HS-27A (cell line): ENCODE results near the gene OSGEP.

Experiments
- DNase-seq: peaks from one replicate; pipeline ENCODE4 v3.0.0-alpha.2; 2012; ENCODE audit warnings: low read depth, missing footprints

Gene OSGEP

DNA sequence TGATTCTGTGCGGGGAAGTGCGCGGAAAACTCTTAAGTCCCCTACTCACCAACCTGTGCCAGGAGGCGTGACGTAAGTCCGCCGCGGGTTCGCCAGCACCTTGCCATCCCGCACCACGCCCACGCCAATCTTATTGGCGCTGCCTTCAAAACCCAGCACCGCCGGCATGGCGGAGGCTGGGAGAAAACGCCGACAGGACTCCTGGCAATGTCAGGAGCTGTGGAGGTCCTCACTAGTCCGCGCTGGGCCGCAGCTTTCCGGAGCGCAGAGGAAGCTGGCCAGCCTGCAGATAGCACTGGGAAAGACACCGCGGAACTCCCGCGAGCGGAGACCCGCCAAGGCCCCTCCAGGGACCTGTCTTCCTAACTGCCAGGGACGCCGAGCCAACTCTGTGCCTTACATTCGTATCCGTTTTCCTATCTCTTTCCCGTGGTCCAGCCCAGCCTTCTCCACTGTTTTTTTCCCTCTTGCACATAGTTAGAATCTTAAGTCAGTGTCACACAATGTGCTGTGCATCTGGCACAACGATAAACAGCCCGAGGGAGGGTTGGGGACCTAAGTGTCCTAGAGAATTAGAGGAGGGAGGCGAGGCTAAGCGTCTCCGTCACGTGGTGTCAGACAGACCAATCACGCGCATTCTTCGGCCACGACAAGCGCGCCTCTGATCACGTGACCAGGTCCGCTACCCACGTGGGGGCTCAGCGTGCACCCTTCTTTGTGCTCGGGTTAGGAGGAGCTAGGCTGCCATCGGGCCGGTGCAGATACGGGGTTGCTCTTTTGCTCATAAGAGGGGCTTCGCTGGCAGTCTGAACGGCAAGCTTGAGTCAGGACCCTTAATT is at the start of gene OSGEP, which contains the start of gene APEX1:
OSGEP (minus strand) TSS at position 297 of the 839 bp plus-strand sequence; CDS start at position 168, 129 bp downstream.
APEX1 (plus strand) TSS at position 711 of the 839 bp plus-strand sequence. CDS start 420 bp downstream, outside the sequence.
- peak; percentile 99 for DNase-seq

DNA sequence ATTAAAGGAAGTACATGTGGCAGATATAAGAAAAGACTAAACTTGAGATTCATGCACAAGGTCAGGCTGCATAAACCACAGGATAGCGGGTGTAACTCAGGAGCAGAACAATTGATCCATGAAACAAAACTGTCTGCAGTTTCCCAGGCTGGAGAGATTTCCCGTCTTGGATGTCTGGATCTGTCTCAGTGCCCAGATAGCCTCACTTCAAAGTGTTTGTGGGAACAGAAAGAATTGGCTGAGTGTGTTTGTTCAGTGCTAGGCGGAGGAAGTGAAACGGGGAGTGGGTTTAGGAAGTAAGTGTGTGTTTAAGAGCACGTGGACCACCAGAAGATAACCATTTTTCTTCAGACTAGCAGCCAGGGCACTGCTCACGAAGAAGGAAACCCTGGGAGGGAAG is 49.3 kb upstream of the OSGEP start:
- no peak for DNase-seq

DNA sequence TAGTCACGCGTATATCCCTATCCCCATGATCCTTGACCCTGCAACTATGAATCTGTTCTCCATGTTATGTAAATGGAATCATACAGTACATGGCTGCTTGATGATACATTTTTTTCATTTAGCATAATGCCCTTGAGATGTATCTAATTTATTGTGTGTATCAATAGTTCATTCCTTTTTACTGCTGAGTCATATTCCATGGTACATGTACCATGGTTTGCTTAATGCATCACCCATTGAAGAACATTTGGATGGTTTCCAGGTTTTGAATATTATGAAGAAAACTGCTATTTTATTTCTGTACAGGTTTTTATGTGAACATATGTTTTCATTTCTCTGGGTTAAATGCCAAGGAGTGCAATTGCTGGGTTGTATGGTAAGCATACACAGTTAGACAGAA is 46.7 kb upstream of the OSGEP start:
- DNase-seq, result no peak

DNA sequence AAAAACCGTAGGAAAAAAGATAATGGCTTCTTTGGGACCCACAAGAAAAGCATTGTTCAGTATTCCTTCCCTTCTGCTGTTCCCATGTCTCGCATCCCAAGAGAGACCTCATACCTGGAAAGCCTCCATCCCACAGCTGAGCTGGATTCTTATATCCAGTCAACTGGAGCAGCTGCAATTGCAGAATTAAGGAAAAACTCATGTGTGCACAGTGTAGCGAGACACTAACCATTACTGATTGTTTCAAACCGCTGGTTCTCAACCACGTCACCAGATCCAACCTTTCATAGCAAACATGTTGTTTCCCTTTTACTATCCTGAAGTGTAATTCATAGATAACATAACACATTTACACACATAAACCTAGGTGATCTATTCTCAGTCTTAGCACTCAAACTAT is 45.3 kb upstream of the OSGEP start:
- no peak for DNase-seq

DNA sequence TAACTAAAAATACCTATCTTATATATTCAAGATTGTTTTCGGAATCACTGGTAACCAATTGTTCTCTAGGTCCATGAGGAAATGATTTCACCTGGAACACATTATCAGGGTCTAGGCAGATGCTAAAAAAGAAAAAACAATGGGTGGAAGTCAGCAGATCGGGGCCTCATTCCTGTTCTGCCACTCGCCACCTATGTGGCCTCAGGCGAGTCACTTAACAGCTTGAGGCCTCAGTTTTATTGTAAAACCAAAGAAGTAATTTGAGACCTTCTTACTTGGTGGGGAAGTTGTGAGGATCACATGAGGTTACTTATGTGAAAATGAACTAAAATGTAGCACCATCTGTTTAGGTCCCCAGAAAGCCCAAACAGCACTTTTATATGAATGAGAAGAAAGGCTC is 44.5 kb upstream of the OSGEP start:
- no peak for DNase-seq

DNA sequence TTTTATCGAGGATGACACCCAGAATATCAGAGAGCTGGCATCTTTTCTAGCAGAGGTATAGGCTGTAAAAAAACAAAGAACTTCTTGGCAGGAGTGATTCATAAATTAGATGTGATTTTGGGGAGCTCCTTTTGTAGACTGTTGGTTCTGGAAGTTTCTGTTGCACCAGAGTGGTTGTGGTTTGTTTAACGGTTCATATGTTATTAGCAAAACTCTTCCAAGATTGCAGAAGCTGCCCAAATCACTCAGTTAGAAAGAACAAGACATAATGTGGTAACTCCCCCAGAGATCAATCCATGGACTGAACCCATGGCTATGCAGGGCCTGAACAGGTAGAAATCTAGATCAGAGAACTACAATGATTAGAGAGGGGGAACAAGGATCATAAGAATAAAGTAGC is 44.0 kb upstream of the OSGEP start:
- DNase-seq, result no peak

DNA sequence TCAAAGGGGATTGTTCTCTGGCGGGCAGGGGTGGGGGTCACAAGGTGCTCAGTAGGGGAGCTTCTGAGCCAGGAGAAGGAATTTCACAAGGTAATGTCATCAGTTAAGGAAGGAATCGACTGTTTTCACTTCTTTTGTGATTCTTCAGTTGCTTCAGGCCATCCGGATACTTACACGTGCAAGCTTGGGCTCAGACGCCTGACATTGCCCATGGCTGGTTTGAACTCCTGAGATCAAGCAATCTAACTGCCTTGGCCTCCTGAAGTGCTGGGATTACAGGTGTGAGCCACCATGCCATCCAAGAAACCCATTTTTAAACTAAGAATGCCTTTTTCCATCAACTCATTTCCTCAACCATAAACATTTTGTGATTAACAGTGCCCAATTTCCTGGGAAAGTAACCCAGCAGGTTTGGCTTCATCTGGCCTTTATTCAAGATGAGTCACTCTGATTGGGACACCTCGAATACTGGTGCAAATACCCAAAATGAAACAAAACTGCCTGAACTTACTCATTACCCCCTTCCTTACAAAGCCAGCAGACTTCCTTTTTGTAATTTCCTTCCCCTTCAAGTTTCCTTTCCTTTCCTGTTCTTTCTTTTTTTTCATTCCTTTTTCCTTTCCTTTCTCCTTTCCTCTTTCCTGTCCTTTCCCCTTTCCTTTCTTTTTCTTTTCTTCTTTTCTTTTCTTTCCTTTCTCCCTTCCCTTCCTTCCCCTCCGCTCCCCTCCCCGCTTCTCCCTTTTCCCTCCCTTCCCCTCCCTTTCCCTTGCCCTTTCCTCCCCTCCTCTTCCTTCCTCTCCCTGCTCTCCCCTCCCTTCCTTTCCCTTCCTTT is 40.5 kb upstream of the OSGEP start:
- DNase-seq, result no peak

DNA sequence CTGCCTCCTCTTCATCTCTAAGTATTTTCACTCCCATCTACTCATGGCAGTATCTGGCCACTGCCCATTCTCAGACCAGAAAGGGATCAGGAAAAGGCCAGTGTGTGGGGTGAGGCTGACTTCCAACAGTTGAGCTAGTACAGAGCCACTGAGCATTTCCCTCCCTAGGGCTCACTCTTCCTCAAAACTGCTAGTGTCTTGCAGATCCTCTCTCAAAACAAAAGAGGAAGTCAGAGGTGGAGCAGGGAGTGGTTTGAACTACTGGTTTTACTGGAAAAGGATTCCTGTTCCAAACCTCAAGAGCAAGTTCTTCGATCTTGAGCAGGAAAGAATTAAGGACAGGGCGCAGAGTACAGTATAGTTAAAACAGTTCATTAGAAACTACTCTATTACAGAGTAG is 39.0 kb upstream of the OSGEP start:
- DNase-seq, result no peak

DNA sequence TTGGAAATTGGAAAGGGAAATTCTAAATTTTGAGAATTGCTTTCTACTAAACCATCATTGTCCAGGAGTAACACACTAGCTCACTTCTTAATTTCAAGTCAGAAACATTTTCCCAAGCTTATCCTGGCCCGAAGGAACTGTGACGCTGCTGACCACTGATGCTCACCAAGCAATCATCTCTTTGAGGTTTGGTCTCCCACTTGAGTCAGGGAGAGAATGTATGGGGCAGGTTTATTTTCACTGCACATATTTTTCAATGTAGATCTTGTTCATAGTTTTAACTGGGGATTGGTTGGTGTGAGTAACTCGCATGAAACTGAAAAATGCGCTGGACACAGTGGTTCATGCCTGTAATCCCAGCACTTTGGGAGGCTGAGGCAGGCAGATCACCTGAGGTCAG is 37.9 kb upstream of the OSGEP start:
- DNase-seq, result no peak

DNA sequence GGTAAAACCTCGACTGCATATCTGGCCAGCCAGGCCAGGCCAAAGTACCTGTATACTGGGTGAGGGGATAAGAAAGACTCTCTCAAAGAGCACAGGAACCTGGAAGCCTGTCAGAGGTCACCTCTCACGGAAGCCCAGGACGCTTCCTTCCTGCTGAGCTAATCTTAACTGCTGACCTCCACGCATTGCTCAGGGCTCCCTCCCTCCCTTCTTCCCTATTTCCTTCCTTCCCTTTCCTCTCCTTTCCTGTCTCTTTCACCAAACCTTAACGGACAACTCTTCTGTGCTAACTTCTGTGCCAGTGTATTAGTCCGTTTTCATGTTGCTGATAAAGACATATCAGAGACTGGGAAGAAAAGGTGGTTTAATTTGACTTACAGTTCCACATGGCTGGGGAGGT is 36.0 kb upstream of the OSGEP start:
- DNase-seq, result no peak

DNA sequence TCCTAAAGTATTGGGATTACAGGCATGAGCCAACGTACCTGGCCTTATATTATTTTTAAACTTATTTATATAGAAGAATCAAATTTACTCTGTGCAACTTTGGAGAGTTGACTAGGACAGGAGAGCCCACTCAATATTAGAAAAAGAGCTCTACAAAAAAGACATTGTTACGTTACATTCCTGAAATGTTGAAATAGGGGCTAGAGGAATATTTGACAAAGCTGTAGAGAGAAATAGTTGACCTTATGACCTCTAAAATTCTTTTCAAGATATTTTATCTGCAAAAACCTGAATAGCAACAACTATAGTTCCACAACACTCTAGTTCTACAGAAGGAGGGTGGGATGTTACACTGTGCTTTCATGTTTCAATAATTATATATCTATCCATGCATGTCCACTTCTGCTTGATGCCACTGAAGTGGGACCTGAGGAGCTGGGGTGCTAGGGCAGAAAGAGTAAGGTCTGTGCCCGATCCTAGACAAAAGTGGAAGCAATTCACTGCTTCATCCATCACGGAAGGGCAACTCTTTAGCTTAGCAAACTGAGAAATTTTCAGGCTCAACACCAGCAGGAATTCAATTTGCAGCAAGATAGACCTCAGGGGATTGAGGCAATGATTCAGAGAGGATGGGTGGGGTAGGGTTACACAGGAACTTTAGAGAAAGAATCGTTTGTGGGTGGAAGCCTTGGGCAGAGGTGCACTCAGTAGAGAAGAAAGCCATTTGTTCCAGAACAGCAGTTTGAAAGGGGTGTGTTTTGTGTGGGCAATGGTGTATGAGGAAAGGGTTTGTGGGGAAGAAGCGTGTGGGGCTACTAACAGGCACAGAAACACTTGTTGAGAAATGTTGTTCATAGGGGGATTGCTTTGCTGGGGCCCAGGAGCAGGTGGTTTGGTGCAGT is 34.7 kb upstream of the OSGEP start:
- no peak for DNase-seq

DNA sequence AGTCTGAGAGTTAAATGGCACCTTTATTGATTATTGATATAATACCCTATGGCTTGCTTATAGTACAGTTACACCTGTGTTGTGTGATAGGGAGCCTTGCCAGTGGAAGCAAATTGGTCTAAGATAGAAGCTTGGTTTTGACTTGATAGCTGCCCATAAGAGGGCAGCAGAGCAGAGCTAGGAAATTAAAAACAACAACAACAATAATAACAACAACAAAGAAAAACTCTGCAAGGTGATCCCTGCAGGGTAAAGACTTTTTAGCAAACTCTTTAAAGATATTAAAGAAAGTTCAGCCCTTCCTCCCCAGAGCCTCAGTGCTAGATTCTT is 32.7 kb upstream of the OSGEP start:
- DNase-seq, result no peak

DNA sequence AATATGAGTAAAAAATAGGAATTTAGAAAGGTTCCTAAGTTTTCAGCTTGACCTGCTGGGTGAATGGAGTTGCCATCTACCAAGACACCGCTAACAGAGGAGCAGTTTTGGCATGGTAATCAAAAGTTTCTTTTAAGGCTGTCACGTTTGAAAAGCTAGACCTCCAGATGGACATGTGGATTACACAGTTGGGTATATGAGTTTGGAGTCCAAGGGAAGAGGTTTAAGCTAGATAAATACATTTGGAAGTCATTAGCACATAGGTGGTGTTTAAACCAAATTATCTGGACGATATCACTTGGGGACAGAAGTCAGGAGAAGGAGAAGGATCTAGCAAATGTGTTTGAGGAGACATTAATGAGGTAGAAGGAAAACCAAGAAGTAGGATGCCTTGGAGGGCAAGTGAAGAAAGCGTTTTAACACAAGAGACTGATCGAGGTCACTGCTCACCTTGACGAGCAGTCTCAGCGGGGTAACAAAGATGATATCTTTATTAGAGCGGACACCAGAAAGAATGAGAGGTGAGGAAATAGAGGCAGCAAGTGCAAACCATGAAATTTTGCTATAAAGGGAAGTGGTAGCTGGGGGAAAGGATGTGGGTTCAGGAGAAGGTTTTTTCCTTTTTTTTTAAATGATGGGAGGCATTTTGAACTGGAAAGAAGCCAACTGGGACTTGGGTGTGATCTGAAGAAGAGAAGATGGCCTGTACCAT is 32.2 kb upstream of the OSGEP start:
- no peak for DNase-seq

DNA sequence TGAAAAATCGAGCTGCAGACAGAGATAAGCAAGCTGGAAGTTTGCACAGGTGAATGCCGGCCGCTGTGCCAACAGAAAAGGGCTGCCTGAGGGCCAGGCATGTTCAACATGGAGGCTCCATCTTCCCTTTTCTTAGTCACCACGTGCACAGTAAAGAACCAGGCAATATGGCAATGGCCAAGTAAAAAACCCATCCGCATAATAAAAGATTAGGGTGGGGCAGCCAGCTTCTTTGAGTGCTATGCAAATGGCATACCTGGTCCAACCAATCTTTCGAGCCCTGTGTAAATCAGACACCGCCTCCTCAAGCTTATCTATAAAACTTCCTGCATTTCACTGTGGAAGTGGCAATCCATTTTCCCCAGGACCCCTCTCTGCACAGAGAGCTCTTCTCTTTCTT is 31.3 kb upstream of the OSGEP start:
- DNase-seq, result no peak

DNA sequence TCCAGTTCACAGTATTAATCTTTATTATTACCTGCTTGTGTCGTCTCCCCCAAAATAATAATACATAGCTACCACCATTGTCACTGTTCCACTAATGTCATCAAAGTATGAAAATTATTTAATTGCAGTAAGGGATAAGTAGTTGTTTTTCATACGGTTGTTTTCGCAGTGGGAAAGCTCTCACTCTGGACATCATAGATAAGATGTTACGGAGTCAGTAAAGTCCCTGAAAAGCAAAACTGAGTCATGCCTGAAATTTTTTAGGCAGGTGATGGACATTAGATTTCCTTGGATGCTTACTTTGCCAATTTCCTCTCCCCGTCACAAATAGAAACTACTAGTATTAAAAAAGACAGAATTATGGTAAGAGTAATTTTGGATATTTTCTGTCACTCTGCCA is 27.8 kb upstream of the OSGEP start:
- DNase-seq, result no peak

DNA sequence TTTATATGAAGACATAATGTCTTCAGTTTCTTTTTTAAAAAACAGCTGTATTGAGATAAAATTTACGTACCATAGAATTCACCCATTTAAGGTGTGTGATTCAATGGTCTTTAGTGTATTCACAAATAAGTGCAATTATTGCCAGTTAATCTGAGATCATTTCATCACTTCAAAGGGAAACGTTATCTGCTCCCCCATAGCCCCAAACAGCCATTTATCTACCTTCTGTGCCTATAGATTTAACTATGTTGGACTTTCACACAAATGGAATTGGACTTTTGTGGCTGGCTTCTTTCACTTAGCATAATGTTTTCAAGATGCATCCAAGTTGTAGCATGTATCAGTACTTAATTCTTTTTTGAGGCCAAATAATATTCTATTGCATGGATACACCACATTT is 24.3 kb upstream of the OSGEP start:
- no peak for DNase-seq

DNA sequence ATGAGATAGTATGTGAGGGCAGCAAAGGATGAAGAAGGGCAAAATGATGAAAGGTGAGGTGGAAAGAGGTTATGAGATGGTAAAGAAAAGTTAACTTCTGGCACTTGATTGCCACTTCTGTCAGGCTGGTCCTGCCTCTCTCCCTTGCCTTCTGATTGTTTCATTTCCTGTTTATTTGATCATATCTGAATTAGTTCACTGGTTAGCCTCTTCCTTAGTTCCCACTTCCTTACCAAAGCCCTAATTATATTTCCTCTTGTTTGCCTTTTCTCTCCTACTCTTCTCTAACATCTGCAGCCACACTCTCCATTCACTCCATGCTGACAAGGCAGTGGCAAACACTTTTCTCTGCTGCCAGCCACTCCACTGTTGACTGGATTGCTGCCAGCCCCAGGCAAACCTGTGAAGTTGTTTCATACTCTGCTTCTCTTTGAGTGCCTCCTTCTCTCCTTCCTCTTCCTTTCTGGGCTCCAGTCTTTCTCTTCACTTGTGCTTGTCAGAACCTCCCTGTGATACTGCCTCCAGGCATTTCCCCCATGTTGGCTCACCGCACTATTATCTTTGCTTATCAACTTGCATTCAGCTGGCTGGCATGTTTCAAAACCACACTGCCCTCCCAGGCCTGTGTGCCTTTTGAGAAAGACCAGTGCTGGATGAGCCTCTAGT is 22.7 kb upstream of the OSGEP start:
- no peak for DNase-seq

DNA sequence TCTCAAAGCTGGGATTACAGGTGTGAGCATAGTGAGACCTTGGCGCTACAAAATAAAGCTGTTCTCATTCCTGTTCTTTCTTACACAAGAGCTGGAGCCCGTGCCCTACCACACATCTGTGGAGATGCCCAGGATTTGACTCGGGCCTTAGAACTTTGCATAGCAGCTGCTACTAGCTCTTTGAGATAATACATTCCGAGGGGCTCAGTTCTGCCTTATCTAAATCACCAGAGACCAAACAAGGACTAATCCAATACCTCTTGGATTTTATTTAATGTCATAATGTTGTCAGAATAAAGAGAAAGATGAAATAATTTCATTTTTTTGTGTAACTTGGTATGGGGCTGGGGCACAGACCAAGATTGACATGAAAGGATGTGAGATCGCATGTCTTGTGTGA is 22.2 kb upstream of the OSGEP start:
- no peak for DNase-seq

DNA sequence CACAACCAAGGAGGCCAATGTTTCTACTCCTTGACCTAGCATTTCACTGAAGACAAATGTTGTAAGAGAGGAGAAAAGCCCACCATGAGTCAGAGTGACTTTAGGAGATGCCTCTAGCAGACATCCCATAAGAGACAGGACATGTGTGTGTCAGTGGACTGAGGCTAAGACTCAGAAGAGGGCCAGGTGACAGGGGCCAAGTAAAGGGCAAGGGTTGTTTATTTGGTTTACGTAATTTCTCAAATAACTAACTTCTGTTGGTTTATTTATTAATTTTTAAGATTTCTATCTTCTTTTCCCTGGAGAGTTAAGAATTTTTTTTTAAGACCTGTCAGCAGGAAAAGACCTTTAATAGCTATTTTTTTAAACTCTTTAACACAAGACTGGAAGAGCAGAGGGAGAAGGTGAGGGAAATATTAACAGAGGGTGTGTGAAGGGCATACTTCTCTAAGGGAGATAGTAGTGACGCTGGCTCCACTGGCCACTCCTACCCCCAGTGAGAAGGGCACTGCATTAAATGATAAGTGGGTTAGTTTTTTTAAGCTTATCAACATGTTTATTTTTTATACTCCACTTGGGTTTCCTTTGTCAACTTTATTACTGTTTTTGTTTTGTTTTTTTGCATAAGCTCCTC is 18.0 kb upstream of the OSGEP start:
- DNase-seq, result no peak

DNA sequence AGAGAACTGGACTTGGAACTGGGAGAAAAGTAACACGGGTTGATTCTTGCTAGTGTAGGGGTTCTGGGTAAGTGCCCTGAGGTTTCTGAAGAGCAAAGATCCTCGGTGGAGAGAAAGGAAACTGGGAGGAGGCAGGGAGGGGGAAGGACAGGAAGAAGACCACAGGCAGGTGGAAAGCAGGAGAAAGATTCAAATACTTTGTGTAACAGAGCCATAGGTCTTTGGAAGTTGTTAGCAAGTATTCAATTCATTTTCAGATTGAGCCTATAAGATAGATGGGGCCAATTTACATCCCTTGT is 15.9 kb upstream of the OSGEP start:
- DNase-seq, result no peak
